ENCODE results near the gene COL8A1. TPM values are rescaled to one million over a fixed set of nuclear protein-coding genes. Genes with fewer than 3 reads are reported as not detected.

Gene COL8A1
- total and polyA plus RNA-seq, 2 donors (not counting 1 experiment from before 2014, with no cell fraction given): 0.12 TPM; not detected in 1

DNA sequence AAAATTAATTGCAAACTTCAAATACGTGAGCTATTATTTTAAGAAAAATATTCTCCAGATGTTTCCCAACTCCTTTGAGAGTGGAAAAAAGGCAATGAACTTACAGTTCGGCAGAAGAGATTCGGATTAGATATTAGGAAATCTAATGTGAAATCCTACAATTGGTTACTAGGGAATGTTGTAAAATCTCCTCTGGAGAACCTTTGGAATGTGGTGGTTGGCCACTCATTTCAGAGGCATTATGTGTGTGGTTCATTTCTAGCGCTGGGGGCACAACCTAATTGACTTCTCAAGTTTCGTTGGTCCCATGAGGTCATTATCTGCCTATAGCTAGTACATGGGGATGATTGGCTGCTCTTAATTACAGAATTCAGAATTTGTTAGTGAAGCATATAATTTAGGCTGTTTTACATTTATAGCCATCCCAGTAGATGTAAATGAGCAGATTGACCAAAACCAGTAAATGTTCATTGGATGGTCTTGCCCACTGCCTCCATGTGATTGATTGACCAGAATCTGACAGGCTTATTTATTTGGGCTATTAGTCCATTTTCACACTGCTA is 144.7 kb downstream of the COL8A1 start:
- TF ChIP-seq, protein P1, sequence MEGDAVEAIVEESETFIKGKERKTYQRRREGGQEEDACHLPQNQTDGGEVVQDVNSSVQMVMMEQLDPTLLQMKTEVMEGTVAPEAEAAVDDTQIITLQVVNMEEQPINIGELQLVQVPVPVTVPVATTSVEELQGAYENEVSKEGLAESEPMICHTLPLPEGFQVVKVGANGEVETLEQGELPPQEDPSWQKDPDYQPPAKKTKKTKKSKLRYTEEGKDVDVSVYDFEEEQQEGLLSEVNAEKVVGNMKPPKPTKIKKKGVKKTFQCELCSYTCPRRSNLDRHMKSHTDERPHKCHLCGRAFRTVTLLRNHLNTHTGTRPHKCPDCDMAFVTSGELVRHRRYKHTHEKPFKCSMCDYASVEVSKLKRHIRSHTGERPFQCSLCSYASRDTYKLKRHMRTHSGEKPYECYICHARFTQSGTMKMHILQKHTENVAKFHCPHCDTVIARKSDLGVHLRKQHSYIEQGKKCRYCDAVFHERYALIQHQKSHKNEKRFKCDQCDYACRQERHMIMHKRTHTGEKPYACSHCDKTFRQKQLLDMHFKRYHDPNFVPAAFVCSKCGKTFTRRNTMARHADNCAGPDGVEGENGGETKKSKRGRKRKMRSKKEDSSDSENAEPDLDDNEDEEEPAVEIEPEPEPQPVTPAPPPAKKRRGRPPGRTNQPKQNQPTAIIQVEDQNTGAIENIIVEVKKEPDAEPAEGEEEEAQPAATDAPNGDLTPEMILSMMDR (IDR thresholded peaks at IDR 0.05): no peak
- no peak for TF ChIP-seq EZH2 (IDR thresholded peaks at IDR 0.05; ENCODE audit: borderline replicate concordance, insufficient read depth, low read depth, low read length, poor library complexity, severe bottlenecking)
- Histone ChIP-seq H4K20me1 (ENCODE audit: control insufficient read depth, insufficient read depth, low read length, poor library complexity, severe bottlenecking) (no peaks in the 10 kb centered on the region), H3K9me3 (ENCODE audit: control extremely low read depth in 1 of 3, control insufficient read depth in 2 of 3, insufficient read depth in 1 of 3, low read length in 2 of 3) (no peaks in the 10 kb centered on the region), H3K4me2 (replicated peaks; ENCODE audit: low read depth, low read length, poor library complexity, severe bottlenecking) (no peak overlapping the region), H2AFZ (ENCODE audit: insufficient read depth, low read depth, low read length, poor library complexity, severe bottlenecking) (no peak overlapping the region), H3K9ac (ENCODE audit: low read length) (no peak overlapping the region), H3K27me3 (replicated peaks in 1 of 4; ENCODE audit: control extremely low read depth in 1 of 4, control insufficient read depth in 3 of 4, insufficient read depth in 4 of 4, low read length in 3 of 4) (peaks cover 0 to 8% (median 2%) of the 10 kb centered on the region in 4 experiments), H3K79me2 (ENCODE audit: control insufficient read depth, insufficient read depth, low read length) (no peaks in the 10 kb centered on the region), H3K27ac (ENCODE audit: low read length in 2 of 2) (no peak overlapping the region), H3K4me3 (ENCODE audit: control extremely low read depth in 1 of 5, extremely low read depth in 1 of 5, insufficient read depth in 1 of 5, low read depth in 2 of 5, low read length in 4 of 5) (no peak overlapping the region), H3K36me3 (replicated peaks in 1 of 2; ENCODE audit: control extremely low read depth in 1 of 2, control insufficient read depth in 1 of 2, extremely low read depth in 1 of 2, insufficient read depth in 2 of 2, low read length in 1 of 2) (no peaks in the 10 kb centered on the region), H3K4me1 (ENCODE audit: control insufficient read depth in 2 of 2, insufficient read depth in 2 of 2, low read length in 2 of 2) (no peaks in the 10 kb centered on the region)
- H3K27ac Mint-ChIP-seq: no peak overlapping the region
- DNase-seq (no peak), ATAC-seq (ENCODE audit: low read depth) (no peak)
- CTCF ChIA-PET: no interaction called here
- no peaks in the 10 kb centered on the region for H3K4me1 Mint-ChIP-seq
- POLR2A ChIA-PET: no interaction called here
- intact Hi-C loops (cut with micrococcal nuclease): no loop called here
- H3K27me3 Mint-ChIP-seq: peaks cover 37% of the 10 kb centered on the region
- no peak overlapping the region for H3K4me3 Mint-ChIP-seq
- no peaks in the 10 kb centered on the region for H3K9me3 Mint-ChIP-seq (ENCODE audit: insufficient read depth)
- 83% methylated on average over 3 of the region's 5 CpGs for WGBS (ENCODE audit: insufficient coverage)

DNA sequence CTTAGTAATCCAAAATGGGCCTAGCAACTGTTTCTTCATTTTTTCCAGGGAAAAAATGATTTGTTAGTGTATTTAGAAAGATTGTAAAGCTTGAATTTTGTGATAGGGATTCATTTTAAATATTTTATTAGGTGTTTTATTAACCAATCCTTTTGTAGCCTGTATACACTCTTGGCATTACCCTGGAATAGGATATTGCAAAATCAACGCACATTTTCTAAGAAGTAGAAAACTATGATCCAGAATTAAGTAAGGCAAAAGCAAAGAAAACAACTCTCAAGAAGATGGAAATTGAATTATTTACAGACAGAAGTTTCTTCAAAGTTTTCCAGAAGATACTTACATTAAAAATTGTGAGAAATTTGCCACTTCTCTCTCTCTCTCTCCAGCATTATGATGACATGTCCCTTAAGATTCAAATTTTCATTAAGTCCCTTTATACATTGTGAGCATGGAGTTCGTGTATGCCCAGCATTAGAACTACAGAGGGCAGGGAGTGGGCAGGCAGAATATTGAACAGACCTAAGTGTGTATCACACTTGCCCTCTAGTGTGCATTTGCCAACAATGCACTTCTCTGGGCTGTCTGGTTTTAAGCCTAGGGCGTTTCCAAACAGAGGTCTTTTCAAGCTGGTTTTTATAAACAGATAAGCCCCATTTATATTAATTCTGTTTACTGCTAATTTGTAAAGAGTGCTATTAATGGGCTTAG is 150.8 kb downstream of the COL8A1 start:
- Histone ChIP-seq H3K9me3 (ENCODE audit: control extremely low read depth in 1 of 3, control insufficient read depth in 2 of 3, insufficient read depth in 1 of 3, low read length in 2 of 3) (no peaks in the 10 kb centered on the region), H3K36me3 (replicated peaks in 1 of 2; ENCODE audit: control extremely low read depth in 1 of 2, control insufficient read depth in 1 of 2, extremely low read depth in 1 of 2, insufficient read depth in 2 of 2, low read length in 1 of 2) (no peaks in the 10 kb centered on the region), H4K20me1 (ENCODE audit: control insufficient read depth, insufficient read depth, low read length, poor library complexity, severe bottlenecking) (no peaks in the 10 kb centered on the region), H3K27ac (ENCODE audit: low read length in 2 of 2) (no peak overlapping the region), H3K79me2 (ENCODE audit: control insufficient read depth, insufficient read depth, low read length) (no peaks in the 10 kb centered on the region), H3K4me1 (ENCODE audit: control insufficient read depth in 2 of 2, insufficient read depth in 2 of 2, low read length in 2 of 2) (no peaks in the 10 kb centered on the region), H3K9ac (ENCODE audit: low read length) (no peak overlapping the region), H3K27me3 (replicated peaks in 1 of 4; ENCODE audit: control extremely low read depth in 1 of 4, control insufficient read depth in 3 of 4, insufficient read depth in 4 of 4, low read length in 3 of 4) (no peaks in the 10 kb centered on the region), H3K4me2 (replicated peaks; ENCODE audit: low read depth, low read length, poor library complexity, severe bottlenecking) (no peak overlapping the region), H3K4me3 (ENCODE audit: control extremely low read depth in 1 of 5, extremely low read depth in 1 of 5, insufficient read depth in 1 of 5, low read depth in 2 of 5, low read length in 4 of 5) (no peak overlapping the region), H2AFZ (ENCODE audit: insufficient read depth, low read depth, low read length, poor library complexity, severe bottlenecking) (no peak overlapping the region)
- intact Hi-C loops (cut with micrococcal nuclease): no loop called here
- CTCF ChIA-PET: interaction anchor here (0.7 to 1.4 kb wide), 3 partner anchors 15 to 764 kb away, joined by 3 to 4 read pairs (median 3); no protein-coding TSS in a partner anchor
- Mint-ChIP-seq H3K4me1 (no peaks in the 10 kb centered on the region), H3K27me3 (peaks cover 16% of the 10 kb centered on the region), H3K4me3 (no peak overlapping the region), H3K9me3 (ENCODE audit: insufficient read depth) (no peaks in the 10 kb centered on the region), H3K27ac (no peak overlapping the region)
- 13% methylated on average over 1 of the region's 3 CpGs for WGBS (ENCODE audit: insufficient coverage)
- POLR2A ChIA-PET: no interaction called here
- no peak for TF ChIP-seq EZH2 (IDR thresholded peaks at IDR 0.05; ENCODE audit: borderline replicate concordance, insufficient read depth, low read depth, low read length, poor library complexity, severe bottlenecking)
- TF ChIP-seq, protein P1 (IDR thresholded peaks at IDR 0.05): peak; percentile 65
- ATAC-seq (ENCODE audit: low read depth) (peak; percentile 39), DNase-seq (peak; percentile 9)
